ENCODE data around the gene KCTD14. TPM values are rescaled to one million over a fixed set of nuclear protein-coding genes. Genes with fewer than 3 reads are reported as not detected.

KCTD14 gene
- total and polyA plus RNA-seq, 2 of the 8 experiments (the other 6 are each of a cell fraction or from before 2014, with no cell fraction given), result 21.6 to 24.9 TPM

- Histone ChIP-seq H3K79me1 (ENCODE audit: low read depth, low read length) (no peaks in the 10 kb centered on the region), H2BK5ac (ENCODE audit: low read depth, low read length) (no peak overlapping the region), H2AK5ac (ENCODE audit: low read depth, low read length) (no peak overlapping the region), H3K56ac (replicated peaks; ENCODE audit: insufficient read length, low read depth, low read length) (no peak overlapping the region), H4K91ac (replicated peaks; ENCODE audit: insufficient read length, low read length) (no peak overlapping the region), H3K27me3 (replicated peaks in 1 of 4; ENCODE audit: control insufficient read depth in 3 of 4, extremely low read depth in 1 of 4, insufficient read depth in 3 of 4, low read length in 3 of 4) (no peaks in the 10 kb centered on the region), H2BK120ac (replicated peaks; ENCODE audit: low read depth, low read length) (no peak overlapping the region), H3K23ac (ENCODE audit: insufficient read length) (no peak overlapping the region), H3K9ac (replicated peaks in 1 of 4; ENCODE audit: extremely low read depth in 1 of 4, low read depth in 3 of 4, low read length in 3 of 4) (no peak overlapping the region), H4K20me1 (replicated peaks in 1 of 2; ENCODE audit: control insufficient read depth in 1 of 2, insufficient read depth in 2 of 2, low read length in 2 of 2) (no peaks in the 10 kb centered on the region), H3K4me2 (ENCODE audit: insufficient read depth in 1 of 2, low read depth in 2 of 2, low read length in 2 of 2) (no peak overlapping the region), H3K9me3 (ENCODE audit: insufficient read depth in 2 of 2, low read depth in 1 of 2, low read length in 1 of 2) (no peaks in the 10 kb centered on the region), H4K5ac (ENCODE audit: insufficient read length, low read depth, low read length) (no peak overlapping the region), H3K23me2 (ENCODE audit: low read depth, low read length) (0 out of 2 replicates have a peak, but pooled peaks cover 1% of the 10 kb centered on the region), H3K4me1 (replicated peaks in 1 of 4; ENCODE audit: control insufficient read depth in 3 of 4, insufficient read depth in 4 of 4, low read length in 3 of 4) (no peaks in the 10 kb centered on the region), H3K36me3 (ENCODE audit: control insufficient read depth in 2 of 4, insufficient read depth in 4 of 4, low read length in 3 of 4) (no peaks in the 10 kb centered on the region), H3K14ac (ENCODE audit: insufficient read length) (no peak overlapping the region), H2BK15ac (ENCODE audit: low read length) (no peak overlapping the region), H3K27ac (ENCODE audit: low read depth, low read length) (no peak overlapping the region), H3K18ac (ENCODE audit: extremely low read depth, low read length) (no peak overlapping the region), H2BK20ac (ENCODE audit: low read length) (no peak overlapping the region), H3K4ac (replicated peaks; ENCODE audit: insufficient read length, low read depth, low read length) (no peak overlapping the region), H4K8ac (ENCODE audit: extremely low read depth, insufficient read depth, low read length) (no peak overlapping the region), H3K4me3 (ENCODE audit: extremely low read depth in 1 of 4, insufficient read depth in 2 of 4, low read depth in 3 of 4, low read length in 4 of 4) (no peak overlapping the region), H2BK12ac (ENCODE audit: low read depth, low read length) (no peak overlapping the region), H2AFZ (ENCODE audit: low read length) (no peak overlapping the region), H3K79me2 (ENCODE audit: control insufficient read depth in 1 of 2, insufficient read depth in 2 of 2, low read length in 2 of 2) (no peaks in the 10 kb centered on the region)
- ChIA-PET POLR2A (ENCODE audit: partially characterized antibody) (no interaction called here), CTCF (ENCODE audit: partially characterized antibody) (no interaction called here)
- FAIRE-seq, result no peak
- DNase-seq (ENCODE audit: low read depth in 1 of 2, low spot score in 2 of 2), result no peak
- TF ChIP-seq GTF2F1 (IDR thresholded peaks at IDR 0.05; ENCODE audit: borderline replicate concordance, low read depth, low read length) (no peak), SIRT6 (IDR thresholded peaks at IDR 0.05; ENCODE audit: low read length) (no peak), CBX5 (IDR thresholded peaks at IDR 0.05; ENCODE audit: low read depth, low read length) (no peak), CHD2 (IDR thresholded peaks at IDR 0.05; ENCODE audit: low read length) (no peak), NANOG (IDR thresholded peaks at IDR 0.05; ENCODE audit: insufficient read depth, low read depth, low read length, poor library complexity, severe bottlenecking) (no peak), SIN3A (conservative IDR thresholded peaks at IDR 0.05 in 1 of 2, IDR thresholded peaks at IDR 0.05 in 1 of 2; ENCODE audit: low read depth in 1 of 2, low read length in 2 of 2) (no peak), RXRA (IDR thresholded peaks at IDR 0.05; ENCODE audit: insufficient read depth, low read depth, low read length) (no peak)
Measured at GRCh38 chr11:77967753-77968152, 55.3 kb downstream of the KCTD14 start.
